CD4-positive, alpha-beta T cell treated with Interleukin-10 for 1 hour (primary cell): ENCODE measurements around the gene PAM16.

Experiments
- DNase-seq: peaks from one replicate; pipeline ENCODE4 v3.0.0-alpha.2; 2020

PAM16 gene

DNA sequence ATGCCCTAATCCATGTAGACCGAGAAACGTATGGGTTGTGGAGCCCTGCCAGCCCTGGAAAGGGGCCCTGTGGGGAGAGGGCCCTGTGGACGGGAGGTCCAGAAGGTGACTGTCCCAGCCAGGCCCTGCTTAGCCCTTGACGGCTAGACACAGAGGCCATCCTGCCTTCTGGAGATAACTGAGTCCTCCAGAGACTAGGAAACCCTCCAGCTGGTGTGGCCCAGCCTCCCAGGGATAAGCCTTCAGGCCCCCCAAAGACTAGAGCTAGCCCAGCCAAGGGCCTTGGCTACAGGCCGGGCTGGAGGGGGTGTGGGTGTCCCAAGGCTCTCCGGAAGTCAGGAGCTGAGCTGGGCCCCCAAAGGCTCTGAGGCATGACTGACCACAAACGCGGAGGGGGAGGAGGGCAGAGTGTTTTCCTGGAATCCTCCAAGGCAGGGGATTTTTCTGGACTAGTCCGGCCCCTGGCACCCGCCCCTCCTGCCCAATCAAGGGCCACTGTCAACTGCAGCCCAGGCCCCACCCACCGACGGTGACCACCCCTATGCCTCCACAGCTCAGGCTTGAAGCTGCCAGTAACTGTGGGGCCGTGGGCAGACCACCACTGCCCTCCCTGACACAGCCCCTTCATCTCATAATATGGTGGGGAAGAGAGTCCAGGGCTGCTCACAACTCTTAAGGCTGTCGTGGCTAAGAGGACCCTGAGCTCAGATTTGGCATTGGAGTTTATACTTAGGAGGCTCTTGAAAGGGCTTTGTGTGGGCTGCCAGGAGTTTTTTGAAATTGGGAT is 19.6 kb upstream of the PAM16 start:
- DNase-seq, result no peak

DNA sequence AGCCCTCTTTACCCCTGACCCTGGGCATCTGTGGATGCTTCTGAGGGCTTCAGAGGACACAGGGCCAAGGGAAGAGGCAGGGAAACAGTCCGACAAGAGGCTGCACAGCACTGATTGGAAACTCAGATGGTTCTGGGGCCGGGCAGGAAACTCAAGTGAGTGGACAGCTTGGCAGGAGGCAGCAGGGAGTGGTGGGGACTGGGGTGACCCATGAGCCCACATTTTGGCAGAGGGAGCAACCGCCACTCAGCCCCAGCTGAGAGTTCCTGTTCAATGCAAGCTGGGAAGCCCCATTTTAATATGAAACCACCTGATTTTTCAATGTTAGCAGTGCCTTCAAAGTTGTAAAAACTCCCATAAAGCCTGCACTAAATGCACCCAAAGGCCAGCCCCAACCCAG is 19.0 kb upstream of the PAM16 start:
- no peak for DNase-seq

DNA sequence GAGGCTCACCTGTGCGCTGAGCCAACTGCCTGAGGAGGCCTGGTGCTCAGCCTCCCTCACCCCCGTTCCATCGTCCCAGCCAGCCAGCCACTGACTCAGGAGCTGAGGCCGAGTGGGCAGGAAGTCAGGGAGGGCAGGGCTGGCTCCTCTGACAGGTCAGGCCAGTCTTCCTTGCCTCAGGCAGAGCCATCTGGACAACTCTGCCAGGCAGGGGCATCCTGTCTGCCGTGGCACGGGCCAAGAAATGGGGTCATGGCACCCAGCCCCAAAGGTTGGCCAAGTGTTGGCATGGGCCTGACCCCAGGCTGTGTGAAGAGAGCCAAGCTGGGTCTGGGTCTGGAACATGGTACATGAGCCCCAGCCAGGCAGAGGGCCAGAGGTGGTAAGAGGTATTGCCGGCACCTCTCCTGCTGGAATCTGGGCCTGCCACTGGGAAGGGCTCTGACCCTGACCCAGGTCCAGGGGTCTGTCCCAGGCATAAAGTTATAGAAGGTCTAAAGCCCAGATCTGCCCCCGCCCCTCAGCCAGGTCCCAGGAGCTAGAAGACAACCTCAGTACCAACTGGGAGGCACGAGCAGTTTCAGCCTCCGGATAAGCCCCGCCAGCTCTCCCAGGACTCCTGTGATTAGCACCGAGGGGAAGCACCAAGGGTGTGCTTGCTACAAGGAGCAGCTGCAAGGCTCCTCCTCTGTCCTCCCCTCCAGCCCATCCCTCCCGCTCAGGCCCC is 18.0 kb upstream of the PAM16 start:
- no peak for DNase-seq

DNA sequence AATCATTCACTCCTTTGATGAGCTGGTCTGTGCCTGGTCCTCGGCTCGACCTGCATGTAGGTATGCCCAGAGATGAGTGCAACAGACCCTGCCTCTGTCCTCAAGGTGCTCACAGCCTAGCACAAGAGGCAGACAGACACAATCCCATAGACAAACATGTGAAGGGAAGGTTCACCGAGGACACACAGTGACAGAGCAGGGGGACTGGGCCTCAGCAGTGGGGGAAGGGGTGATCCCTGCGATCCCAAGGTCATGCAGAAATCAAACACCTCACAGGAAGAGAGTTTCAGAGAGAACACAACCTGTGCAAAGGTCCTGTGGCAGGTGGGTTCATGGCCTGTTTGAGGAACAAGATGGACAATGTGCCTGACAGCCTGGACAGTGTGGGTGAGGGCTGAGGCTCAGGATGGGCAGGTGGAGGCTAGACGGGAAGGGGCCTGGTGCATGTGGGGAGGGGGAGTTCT is 16.3 kb upstream of the PAM16 start:
- DNase-seq, result no peak

DNA sequence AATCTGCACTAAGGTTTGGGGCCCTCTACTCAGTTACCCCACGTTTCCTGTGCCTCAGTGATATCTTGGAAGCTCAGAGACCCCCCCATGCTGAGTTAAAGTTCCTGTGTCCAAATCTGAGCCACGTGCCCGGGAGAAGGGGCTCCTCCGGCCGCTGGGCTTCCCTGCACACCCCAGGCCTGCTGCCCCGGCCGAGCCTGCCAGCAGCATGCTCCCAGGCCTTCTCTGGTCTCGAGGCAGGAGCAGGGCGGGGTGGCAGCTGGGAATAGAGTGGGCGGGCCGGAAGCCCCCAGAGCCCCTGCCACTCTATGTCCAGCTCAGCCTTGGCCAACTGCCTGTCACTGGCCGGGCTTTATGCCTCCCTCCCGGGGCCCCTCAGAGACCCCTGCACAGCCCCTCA is 14.9 kb upstream of the PAM16 start:
- no peak for DNase-seq

DNA sequence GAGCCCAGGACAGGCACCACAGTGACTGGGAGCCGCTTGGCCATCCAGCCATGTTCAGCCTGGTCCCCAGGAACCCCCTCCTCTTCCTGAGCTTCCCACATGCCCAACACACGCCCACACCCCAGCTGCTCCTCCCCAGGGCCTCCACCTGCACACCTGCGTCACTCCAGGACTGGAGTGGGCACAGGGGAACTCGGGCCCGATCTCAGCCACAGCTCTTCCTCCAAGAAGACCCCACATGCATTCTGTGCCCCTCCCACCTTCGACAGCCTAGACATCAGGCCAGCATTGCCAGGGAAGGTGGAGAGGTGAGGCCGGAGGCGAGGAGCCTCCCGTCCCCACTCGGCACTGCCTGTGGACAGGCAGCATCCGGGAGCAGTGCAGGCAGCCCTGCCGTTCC is 14.5 kb upstream of the PAM16 start:
- DNase-seq, result no peak

DNA sequence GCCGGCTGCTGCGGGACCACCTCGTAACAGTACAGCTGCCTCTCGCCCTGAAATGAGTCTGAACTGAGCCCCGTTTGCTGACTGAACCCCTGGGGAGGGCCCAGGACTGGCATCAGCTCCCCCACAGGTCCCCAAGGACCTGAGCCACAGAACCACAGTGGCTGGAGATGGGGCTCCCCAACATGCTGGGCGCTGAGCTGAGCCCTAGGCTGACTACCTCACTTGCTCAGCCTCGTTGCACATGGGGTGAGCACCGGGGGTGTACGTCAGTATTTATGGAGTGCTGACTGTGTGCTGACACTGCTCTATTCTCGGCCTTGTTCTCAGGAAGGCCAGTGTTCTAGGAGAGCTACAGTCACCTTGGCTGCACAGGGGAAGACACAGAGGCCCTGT is 13.9 kb upstream of the PAM16 start:
- DNase-seq, result no peak

DNA sequence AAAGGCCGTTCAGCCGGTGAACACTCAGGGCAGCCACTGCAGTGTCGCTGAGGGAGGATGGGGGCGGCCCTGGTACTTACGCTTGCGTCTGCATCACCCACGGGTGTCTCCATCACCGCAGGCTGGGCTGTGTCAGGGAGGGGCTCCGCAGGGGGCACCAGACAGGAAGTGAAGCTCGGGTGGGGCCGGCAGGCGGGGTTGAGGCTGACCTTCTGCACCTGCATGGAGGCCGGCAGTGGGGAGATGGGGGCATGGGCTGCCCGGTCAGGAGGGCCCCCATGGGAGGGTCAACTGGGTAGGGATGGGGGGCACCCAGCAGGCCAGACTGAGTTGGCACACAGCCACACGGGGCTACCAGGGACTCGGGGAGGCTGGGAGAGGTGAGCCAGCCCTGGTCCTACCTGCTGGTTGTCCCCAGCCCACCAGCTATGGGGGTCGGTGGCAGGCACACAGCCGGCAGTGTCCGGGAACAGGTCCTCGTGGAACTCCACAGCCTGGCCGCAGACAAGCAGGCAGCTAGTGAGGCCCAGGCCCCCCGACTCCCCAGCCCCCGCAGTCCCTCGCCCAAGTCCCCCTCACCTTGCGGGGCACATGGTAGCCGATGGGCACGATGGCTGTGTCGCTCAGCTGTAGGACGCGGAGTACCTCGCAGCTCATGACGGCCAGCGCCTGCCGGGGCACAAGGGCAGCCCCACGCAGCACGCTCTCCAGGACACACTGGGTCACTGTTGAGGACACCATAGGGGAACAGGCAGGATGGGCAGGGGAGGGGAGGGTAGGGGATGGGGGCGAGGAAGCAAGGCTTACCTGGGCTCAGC is 13.3 kb upstream of the PAM16 start:
- no peak for DNase-seq

DNA sequence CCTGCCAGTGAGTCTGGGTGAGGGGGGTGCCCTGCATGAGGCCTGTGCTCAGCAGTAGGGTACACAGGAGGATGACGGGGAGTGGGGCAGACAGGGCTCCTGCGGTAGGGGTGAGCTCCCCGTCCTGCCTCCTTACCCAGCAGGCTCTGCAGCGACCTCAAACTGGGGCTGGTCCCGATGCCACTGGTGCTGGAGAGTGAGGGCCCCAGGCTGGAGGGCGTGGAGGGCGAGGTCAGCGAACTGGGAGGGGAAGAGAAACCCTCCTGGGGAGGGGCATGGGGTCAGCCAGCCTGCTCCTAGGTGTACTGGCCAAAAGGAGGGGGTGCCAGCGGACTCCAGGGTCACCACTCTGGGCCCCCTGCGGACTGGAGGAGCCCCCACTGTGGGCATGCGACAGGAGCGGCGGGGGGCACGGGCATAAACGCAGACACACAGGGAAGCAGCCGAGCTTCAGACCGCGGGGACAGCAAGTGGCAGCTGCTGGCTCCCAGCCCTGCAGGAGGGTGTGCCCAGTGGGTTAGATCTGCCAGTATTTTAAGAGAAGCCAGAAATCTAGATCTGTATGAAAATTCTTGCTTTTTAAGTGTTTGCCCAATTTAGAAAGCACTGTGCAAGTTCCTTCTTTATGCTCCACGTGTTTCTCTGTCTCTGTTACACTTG is 11.5 kb upstream of the PAM16 start:
- no peak for DNase-seq

DNA sequence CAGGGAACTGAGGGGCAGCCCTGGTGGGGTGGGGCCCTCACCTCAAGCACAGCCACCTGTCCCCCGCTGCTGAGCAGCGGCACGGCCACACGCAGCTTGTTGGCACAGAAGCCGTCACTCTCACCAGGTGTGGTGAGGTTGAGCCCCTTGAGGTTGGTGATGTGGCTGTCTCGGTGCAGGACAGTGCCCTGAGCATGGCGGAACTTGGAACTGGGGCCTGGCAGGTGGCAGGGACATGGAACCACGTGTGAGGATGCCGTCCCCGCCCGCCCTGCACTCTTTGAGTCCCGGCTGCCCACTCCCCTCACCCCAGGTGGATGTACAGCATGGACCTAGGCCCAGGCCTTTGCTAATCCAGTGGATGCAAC is 10.8 kb upstream of the PAM16 start:
- DNase-seq, result no peak

DNA sequence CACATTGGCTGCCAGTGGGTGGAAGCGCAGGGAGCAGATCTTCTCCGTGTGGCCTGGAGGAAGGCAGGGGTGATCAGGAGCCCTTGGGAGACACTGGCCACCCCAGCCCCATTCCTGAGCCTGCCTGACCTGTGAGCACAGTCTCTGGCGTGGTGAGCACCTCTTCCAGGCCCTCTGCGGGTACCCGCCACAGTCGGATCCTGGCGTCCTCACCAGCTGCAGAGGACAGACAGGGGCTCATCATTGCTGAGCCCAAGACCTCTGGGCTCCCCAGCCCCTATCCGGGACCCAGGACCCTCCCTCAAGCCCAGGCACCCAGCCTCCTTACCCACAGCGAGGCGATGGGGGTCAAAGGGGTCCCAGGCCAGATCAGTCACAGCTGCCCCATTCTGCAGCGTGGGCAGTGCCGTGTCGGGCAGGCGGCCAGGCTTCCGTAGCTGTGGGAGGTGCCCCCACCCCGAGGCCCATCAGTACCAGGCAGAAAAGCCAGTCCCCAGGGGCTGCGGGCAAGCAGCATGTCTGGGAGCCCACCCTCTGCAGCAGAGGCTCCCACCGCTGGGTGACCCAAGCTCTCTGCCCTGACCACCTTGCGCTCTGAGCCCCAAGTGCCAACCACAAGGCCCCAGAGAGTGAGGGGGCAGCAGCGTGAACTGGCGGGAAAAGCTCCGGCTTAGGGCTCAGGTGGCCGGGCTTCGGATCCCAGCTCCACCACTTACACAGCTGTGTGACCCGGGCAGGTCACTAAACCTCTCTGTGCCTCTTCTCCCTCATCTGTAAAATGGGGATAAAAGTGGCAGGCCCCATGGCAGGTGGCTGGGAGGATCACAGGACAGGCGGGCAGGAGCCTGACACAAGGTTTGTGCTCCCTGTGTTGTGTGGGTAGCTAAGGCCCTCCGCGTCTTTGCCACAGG is 10.2 kb upstream of the PAM16 start:
- DNase-seq, result no peak

DNA sequence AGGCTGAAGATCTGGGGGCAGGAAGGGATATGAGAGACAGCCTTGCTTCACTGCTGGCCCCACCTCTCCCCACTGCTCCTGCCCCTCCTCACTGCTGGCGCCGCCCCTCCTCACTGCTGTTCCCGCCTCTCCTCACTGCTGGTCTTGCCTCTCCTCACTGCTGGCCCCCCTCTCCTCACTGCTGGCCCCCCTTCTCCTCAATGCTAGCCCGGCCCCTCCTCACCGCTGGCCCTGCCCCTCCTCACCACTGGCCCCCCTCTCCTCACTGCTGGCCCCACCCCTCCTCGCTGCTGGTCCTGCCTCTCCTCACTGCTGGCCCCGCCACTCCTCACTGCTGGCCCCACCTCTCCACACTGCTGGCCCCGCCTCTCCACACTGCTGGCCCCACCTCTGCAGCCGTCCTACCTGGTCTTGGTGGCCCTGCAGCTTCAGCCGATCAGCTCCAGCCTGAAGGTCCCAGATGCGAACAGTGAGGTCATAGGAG is 9.5 kb upstream of the PAM16 start:
- DNase-seq, result no peak

DNA sequence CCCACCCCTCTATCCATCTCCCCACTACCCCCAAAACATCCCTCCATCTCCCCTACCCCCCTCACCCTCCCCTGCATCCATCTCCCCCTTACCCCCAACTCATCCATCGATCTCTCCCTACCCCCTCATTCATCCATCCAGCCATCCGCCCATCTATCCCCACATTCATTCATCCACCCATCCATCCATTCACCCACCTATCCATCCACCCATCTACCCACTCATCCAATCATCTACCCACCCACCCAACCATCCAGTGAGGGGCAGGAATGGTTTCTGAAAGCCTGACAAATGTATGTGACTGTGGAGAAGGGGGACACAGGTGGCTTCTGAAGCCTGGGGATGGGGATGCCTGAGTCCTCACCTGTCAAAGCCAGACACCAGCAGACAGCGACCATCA is 8.8 kb upstream of the PAM16 start:
- no peak for DNase-seq

DNA sequence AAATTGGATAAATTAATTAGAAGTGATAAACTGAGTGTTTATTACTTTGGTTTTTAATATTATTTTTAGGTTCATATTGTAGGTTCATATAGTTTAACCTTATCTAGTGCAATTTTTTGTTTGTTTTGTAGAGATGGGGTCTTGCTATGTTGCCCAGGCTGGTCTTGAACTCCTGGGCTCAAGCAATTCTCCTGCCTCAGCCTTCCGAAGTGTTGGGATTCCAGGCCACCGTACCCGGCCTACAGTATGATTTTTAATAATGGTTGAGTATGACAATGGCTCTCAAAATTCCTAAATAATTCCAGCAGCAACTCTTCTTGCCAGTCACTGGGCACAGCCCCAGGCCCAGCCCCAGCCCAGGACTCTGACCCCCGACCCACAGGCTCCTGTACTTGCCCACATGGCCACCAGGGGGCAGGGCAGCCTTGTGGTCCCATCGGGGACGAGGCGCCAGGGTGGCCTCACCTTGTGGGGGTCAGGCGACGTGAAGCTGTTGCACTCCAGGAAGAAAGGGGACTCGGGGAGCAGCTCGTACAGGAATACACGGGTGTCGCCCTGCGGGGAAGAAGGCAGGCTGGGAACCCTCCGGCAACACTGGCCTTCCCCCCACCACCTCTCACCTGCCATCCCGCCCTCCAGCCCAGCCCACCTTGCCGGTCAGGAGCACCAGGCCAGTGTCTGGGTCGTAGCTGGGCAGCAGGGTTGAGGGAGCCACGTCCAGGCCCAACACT is 7.9 kb upstream of the PAM16 start:
- DNase-seq, result peak; percentile 72

DNA sequence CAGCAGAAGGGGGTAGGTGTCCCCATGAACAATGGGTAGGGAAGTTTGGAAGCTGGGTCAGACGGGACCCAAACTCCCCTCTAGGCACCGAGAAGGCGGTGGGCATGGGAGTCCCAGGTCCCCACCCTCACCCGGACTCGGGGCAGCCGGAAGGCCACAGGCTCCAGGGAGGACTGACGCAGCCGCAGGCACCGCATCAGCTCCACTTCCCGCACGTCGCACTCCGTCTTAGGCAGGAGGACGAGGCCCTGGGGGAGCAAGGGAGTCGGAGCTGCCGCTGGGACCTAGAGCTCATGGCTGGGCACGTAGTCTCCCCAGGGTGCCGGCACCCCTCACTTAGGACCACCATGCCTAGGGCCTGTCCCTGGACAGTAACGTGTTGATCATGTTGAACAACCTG is 7.1 kb upstream of the PAM16 start:
- no peak for DNase-seq

DNA sequence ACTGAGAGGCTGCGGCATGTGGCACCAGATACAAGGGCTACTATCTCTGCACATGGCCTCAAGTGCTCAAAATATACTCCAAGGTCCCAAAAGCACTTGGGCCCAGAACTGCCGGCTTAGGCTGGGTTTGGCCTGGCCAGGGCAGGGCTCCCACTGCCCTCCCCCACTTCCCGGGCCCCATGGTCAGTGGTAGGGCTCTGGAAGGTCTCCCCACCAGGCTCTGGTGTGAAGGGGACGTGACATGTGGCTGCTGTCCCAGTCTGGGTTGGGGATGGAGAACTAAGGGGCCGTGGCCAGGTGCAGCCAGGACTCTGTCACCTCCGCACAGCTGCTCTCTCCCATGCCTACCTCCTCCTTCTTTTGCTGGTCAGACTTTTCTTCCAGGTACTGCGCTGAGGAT is 5.7 kb upstream of the PAM16 start:
- DNase-seq, result no peak

DNA sequence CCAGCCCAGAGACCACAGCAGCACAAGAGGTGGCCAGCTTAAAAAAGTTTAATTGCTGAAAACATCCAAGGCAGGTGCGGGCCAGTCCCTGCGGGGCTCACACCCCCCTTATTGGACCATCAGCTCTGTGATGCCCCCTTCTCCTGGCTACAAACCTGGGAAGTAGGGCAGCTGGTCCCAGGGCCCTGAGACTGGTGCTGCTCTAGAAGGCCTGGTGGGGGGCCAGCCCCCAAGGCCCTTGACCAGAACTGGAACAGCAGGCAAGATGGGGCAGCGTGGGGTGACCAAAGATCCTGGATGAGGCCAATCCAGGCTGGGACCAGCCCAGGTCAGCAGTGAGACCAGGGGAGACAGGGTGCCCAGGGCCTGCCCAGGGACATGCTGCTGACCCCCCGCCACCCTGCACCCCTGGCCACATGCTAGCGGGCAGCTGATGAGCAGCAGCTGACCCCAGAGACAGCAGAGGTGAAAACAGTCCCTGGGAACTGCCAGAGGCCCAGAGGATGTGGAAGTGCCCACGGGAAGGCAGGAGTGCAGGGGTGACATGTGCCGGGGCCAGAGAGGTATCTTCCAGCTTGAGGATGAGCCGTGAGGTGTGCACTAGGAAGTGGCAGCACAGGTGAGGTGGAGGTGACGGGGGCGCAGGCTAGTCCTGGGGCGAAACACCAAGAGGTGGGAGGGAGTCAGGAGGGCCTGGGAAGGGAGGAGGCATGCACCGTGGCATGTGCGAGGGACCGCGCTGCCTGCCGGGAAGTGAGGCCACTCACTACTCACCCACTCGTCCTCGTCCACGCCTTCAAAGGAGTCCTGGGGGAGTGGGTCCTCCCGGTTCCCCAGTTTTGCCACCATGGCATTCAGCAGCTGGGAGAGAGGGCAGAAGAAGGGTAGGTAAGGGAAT is 3.6 kb upstream of the PAM16 start:
- DNase-seq, result no peak

DNA sequence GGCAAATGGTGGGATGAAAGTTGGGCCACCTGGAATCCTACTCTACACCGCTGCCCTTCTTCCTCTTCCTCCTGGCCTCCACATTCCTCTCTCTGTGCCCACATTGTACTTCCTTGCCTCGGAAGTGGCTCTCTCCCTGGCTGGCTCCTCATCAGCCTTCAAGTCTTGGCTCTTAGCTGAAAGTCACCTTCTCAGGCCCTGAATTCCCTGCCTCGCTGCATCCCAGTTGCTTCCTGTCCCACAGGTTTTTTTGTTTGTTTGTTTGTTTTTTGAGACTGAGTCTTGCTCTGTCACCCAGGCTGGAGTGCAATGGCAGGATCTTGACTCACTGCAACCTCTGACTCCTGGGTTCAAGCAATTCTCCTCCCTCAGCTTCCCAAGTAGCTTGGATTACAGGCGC is 2.6 kb upstream of the PAM16 start:
- no peak for DNase-seq

DNA sequence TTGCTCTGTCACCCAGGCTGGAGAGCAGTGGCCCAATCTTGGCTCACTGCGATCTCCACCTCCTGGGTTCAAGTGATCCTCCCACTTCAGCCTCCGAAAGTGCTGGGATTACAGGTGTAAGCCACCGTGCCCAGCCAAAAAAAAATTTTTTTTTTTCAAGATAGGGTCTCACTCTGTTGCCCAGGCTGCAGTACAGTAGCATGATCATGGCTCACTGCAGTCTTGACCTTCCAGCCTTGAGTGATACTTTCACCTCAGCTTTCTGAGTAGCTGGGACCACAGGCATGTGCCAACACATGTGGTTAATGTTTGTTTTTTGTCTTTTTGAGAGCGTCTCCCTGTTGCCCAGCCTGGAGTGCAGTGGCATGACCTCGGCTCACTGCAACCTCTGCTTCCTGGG is 1.7 kb upstream of the PAM16 start:
- no peak for DNase-seq

DNA sequence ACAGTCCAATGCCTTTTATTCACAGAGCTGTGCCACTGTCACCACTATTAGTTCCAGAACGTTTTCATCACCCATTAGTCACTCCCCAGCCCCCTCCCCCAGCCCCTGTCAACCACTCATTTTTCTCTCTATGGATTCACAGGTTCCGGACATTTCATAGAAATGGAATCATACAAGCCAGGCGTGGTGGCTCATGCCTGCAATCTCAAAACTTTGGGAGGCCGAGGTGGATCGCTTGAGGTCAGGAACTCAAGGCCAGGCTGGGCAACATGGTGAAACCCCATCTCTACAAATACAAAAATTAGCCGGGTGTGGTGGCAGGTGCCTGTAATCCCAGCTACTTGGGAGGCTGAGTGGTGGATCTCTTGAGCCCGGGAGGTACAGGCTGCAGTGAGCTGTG is 759 bp upstream of the PAM16 start:
- no peak for DNase-seq
